ENCODE results near the gene MLST8.

The MLST8 gene

DNA sequence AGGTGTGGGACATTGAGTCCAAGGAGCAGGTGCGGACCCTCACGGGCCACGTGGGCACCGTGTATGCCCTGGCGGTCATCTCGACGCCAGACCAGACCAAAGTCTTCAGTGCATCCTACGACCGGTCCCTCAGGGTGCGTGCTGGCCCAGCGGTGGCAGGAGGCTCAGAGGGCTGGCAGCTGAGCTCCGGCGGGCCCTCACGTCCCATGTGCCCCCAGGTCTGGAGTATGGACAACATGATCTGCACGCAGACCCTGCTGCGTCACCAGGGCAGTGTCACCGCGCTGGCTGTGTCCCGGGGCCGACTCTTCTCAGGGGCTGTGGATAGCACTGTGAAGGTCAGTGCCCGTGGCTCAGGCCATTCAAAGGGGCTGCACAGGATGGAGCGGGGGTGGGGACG, 29.2 kb upstream of the MLST8 start:
- no peak for TF ChIP-seq CTCF (IDR thresholded peaks at IDR 0.05; ENCODE audit: borderline replicate concordance, extremely low read depth, low read length, poor library complexity, severe bottlenecking)
- no peak for TF ChIP-seq EZH2 (IDR thresholded peaks at IDR 0.05; ENCODE audit: borderline replicate concordance, low read depth, low read length, severe bottlenecking)
- Histone ChIP-seq H3K9ac (ENCODE audit: low read depth, low read length) (no peak overlapping the region), H3K9me3 (ENCODE audit: insufficient read depth, low read length, severe bottlenecking) (no peaks in the 10 kb centered on the region), H3K27me3 (ENCODE audit: insufficient read depth, low read length, poor library complexity) (no peaks in the 10 kb centered on the region), H3K4me1 (ENCODE audit: insufficient read depth, low read length) (no peaks in the 10 kb centered on the region), H3K79me2 (ENCODE audit: insufficient read depth, low read length) (no peaks in the 10 kb centered on the region), H3K27ac (ENCODE audit: low read length) (no peak overlapping the region), H3K4me3 (ENCODE audit: low read depth in 1 of 2, low read length in 2 of 2) (no peak overlapping the region), H4K20me1 (ENCODE audit: insufficient read depth, low read length) (0 out of 2 replicates have a peak, but pooled peaks cover 4% of the 10 kb centered on the region), H2AFZ (ENCODE audit: low read depth, low read length) (no peak overlapping the region), H3K36me3 (ENCODE audit: insufficient read depth, low read length) (peaks cover 62% of the 10 kb centered on the region), H3K4me2 (ENCODE audit: insufficient read depth, low read length) (no peak overlapping the region)
- ATAC-seq (ENCODE audit: insufficient read depth, low read depth) (no peak), DNase-seq (no peak)

GRCh38 chr16:2177101-2177500, 28.2 kb upstream of the MLST8 start:
- Histone ChIP-seq H3K4me3 (ENCODE audit: low read depth in 1 of 2, low read length in 2 of 2) (no peak overlapping the region), H3K27me3 (ENCODE audit: insufficient read depth, low read length, poor library complexity) (no peaks in the 10 kb centered on the region), H3K79me2 (ENCODE audit: insufficient read depth, low read length) (no peaks in the 10 kb centered on the region), H3K9ac (ENCODE audit: low read depth, low read length) (no peak overlapping the region), H3K36me3 (ENCODE audit: insufficient read depth, low read length) (peaks cover 53% of the 10 kb centered on the region), H3K4me2 (ENCODE audit: insufficient read depth, low read length) (no peak overlapping the region), H2AFZ (ENCODE audit: low read depth, low read length) (no peak overlapping the region), H3K4me1 (ENCODE audit: insufficient read depth, low read length) (no peaks in the 10 kb centered on the region), H3K27ac (ENCODE audit: low read length) (no peak overlapping the region), H4K20me1 (ENCODE audit: insufficient read depth, low read length) (peaks cover 4% of the 10 kb centered on the region; the same call in 1 of the 2 replicates), H3K9me3 (ENCODE audit: insufficient read depth, low read length, severe bottlenecking) (no peaks in the 10 kb centered on the region)
- no peak for TF ChIP-seq CTCF (IDR thresholded peaks at IDR 0.05; ENCODE audit: borderline replicate concordance, extremely low read depth, low read length, poor library complexity, severe bottlenecking)
- no peak for TF ChIP-seq EZH2 (IDR thresholded peaks at IDR 0.05; ENCODE audit: borderline replicate concordance, low read depth, low read length, severe bottlenecking)
- ATAC-seq (ENCODE audit: insufficient read depth, low read depth), result no peak
- DNase-seq, result no peak

- no peaks in the 10 kb centered on the region for H3K79me2 ChIP-seq (ENCODE audit: insufficient read depth, low read length)
- no peak overlapping the region for H3K27ac ChIP-seq (ENCODE audit: low read length)
- ATAC-seq (ENCODE audit: insufficient read depth, low read depth) (no peak), DNase-seq (no peak)
- no peak overlapping the region for H3K4me3 ChIP-seq (ENCODE audit: low read depth in 1 of 2, low read length in 2 of 2)
- H3K9me3 ChIP-seq (ENCODE audit: insufficient read depth, low read length, severe bottlenecking), result no peaks in the 10 kb centered on the region
- H3K4me2 ChIP-seq (ENCODE audit: insufficient read depth, low read length), result no peak overlapping the region
- H3K9ac ChIP-seq (ENCODE audit: low read depth, low read length), result no peak overlapping the region
- no peaks in the 10 kb centered on the region for H3K4me1 ChIP-seq (ENCODE audit: insufficient read depth, low read length)
- H3K36me3 ChIP-seq (ENCODE audit: insufficient read depth, low read length), result peaks cover 50% of the 10 kb centered on the region
- no peak overlapping the region for H2AFZ ChIP-seq (ENCODE audit: low read depth, low read length)
- no peak for TF ChIP-seq EZH2 (IDR thresholded peaks at IDR 0.05; ENCODE audit: borderline replicate concordance, low read depth, low read length, severe bottlenecking)
- no peak for TF ChIP-seq CTCF (IDR thresholded peaks at IDR 0.05; ENCODE audit: borderline replicate concordance, extremely low read depth, low read length, poor library complexity, severe bottlenecking)
- no peaks in the 10 kb centered on the region for H3K27me3 ChIP-seq (ENCODE audit: insufficient read depth, low read length, poor library complexity)
- peaks cover 4% of the 10 kb centered on the region; the same call in 1 of the 2 replicates for H4K20me1 ChIP-seq (ENCODE audit: insufficient read depth, low read length)
These were observed 27.7 kb upstream of the MLST8 start for GRCh38 chr16:2177561-2177960.

Measured in DND-41 (cell line).